ENCODE results near the gene PLEKHG4B. TPM values are rescaled to one million over a fixed set of nuclear protein-coding genes. Genes with fewer than 3 reads are reported as not detected.

Gene PLEKHG4B
- total RNA-seq, 2 donors from 2014 or later = 8.9 to 14.4 TPM

GRCh38 chr5:187042-187431, 95.1 kb downstream of the PLEKHG4B start:
- WGBS = 85% methylated on average over 13 of the region's 13 CpGs
- H3K4me1 ChIP-seq (replicated peaks) = peaks cover 5% of the 10 kb centered on the region
- no peaks in the 10 kb centered on the region for H3K9me3 ChIP-seq
- no peaks in the 10 kb centered on the region for H3K27me3 ChIP-seq (replicated peaks; ENCODE audit: insufficient read depth)
- intact Hi-C loops (cut with DNase I) = no loop called here
- H3K36me3 ChIP-seq = no peaks in the 10 kb centered on the region
- DNase-seq (ENCODE audit: low spot score) = no peak
- H3K27ac ChIP-seq = no peak overlapping the region
- TF ChIP-seq CTCF (IDR thresholded peaks at IDR 0.05) (no peak), POLR2AphosphoS5 (IDR thresholded peaks at IDR 0.05) (no peak), POLR2A (IDR thresholded peaks at IDR 0.05) (no peak)
- H3K4me3 ChIP-seq = no peak overlapping the region

GRCh38 chr5:187617-188451, 95.9 kb downstream of the PLEKHG4B start:
- Histone ChIP-seq H3K27ac (no peak overlapping the region), H3K4me1 (replicated peaks) (peaks cover 5% of the 10 kb centered on the region), H3K27me3 (replicated peaks; ENCODE audit: insufficient read depth) (no peaks in the 10 kb centered on the region), H3K9me3 (no peaks in the 10 kb centered on the region), H3K4me3 (no peak overlapping the region), H3K36me3 (no peaks in the 10 kb centered on the region)
- no peak for DNase-seq (ENCODE audit: low spot score)
- 50% methylated on average over 21 of the region's 21 CpGs for WGBS
- TF ChIP-seq POLR2AphosphoS5 (IDR thresholded peaks at IDR 0.05) (no peak), POLR2A (IDR thresholded peaks at IDR 0.05) (no peak), CTCF (IDR thresholded peaks at IDR 0.05) (no peak)
- intact Hi-C loops (cut with DNase I) = no loop called here

- no peak overlapping the region for H3K4me3 ChIP-seq
- TF ChIP-seq POLR2AphosphoS5 (IDR thresholded peaks at IDR 0.05) (peak; percentile 47), POLR2A (IDR thresholded peaks at IDR 0.05) (no peak), CTCF (IDR thresholded peaks at IDR 0.05) (peak; percentile 73 to 93 (median 83))
- H3K9me3 ChIP-seq = no peaks in the 10 kb centered on the region
- no peaks in the 10 kb centered on the region for H3K27me3 ChIP-seq (replicated peaks; ENCODE audit: insufficient read depth)
- H3K36me3 ChIP-seq = no peaks in the 10 kb centered on the region
- 42% methylated on average over 22 of the region's 37 CpGs for WGBS
- no peak overlapping the region for H3K27ac ChIP-seq
- intact Hi-C loops (cut with DNase I) = no loop called here
- H3K4me1 ChIP-seq (replicated peaks) = peaks cover 5% of the 10 kb centered on the region
- peak; percentile 83 for DNase-seq (ENCODE audit: low spot score)
Observed at GRCh38 chr5:188488-189481, 96.8 kb downstream of the PLEKHG4B start.

GRCh38 chr5:189486-189885, 97.5 kb downstream of the PLEKHG4B start:
- WGBS = 92% methylated on average over 10 of the region's 10 CpGs
- no peaks in the 10 kb centered on the region for H3K27me3 ChIP-seq (replicated peaks; ENCODE audit: insufficient read depth)
- no peak for DNase-seq (ENCODE audit: low spot score)
- no peak overlapping the region for H3K27ac ChIP-seq
- intact Hi-C loops (cut with DNase I) = no loop called here
- H3K9me3 ChIP-seq = no peaks in the 10 kb centered on the region
- no peak for TF ChIP-seq POLR2AphosphoS5 (IDR thresholded peaks at IDR 0.05)
- no peak for TF ChIP-seq CTCF (IDR thresholded peaks at IDR 0.05)
- no peak for TF ChIP-seq POLR2A (IDR thresholded peaks at IDR 0.05)
- no peaks in the 10 kb centered on the region for H3K36me3 ChIP-seq
- no peak overlapping the region for H3K4me3 ChIP-seq
- peaks cover 5% of the 10 kb centered on the region for H3K4me1 ChIP-seq (replicated peaks)
